Renal pelvis (tissue), 4 donors: ENCODE data around the gene UBQLN3. TPM values are rescaled to one million over a fixed set of nuclear protein-coding genes. Genes with fewer than 3 reads are reported as not detected.

Experiments used
- DNase-seq: peaks from one replicate; pipeline ENCODE4 v3.0.0-alpha.2; 2013
- polyA plus RNA-seq, 3 donors: library from polyadenylated mRNA; unstranded; fragments of 120-200 nt; gene quantifications; one replicate each; pipeline ENCODE4 v1.2.1, GENCODE V29; 2013; ENCODE audit not compliant: insufficient read length in 3 of 3

The UBQLN3 gene
- polyA plus RNA-seq, 3 donors = not detected

- DNase-seq = no peak
Observed at GRCh38 chr11:5507177-5507932, 2.4 kb downstream of the UBQLN3 start.

GRCh38 chr11:5505363-5506048, 4.3 kb downstream of the UBQLN3 start:
- no peak for DNase-seq

- peak; percentile 1 for DNase-seq
Observed at GRCh38 chr11:5504403-5504921, 5.3 kb downstream of the UBQLN3 start.

GRCh38 chr11:5500393-5500801, 9.4 kb downstream of the UBQLN3 start:
- no peak for DNase-seq

- no peak for DNase-seq
Observed at GRCh38 chr11:5499671-5500070, 10.1 kb downstream of the UBQLN3 start.

- DNase-seq = no peak
Observed at GRCh38 chr11:5489576-5490357, 20.0 kb downstream of the UBQLN3 start.

GRCh38 chr11:5488798-5489399, 20.9 kb downstream of the UBQLN3 start:
- DNase-seq = no peak

- DNase-seq = no peak
Observed at GRCh38 chr11:5488385-5488784, 21.4 kb downstream of the UBQLN3 start, which contains the start of gene OR52D1. Gene OR52D1 (plus strand): TSS chr11:5488685. CDS start chr11:5488707, 22 bp downstream.

- no peak for DNase-seq
Observed at GRCh38 chr11:5486421-5486820, 23.3 kb downstream of the UBQLN3 start.

- no peak for DNase-seq
Observed at GRCh38 chr11:5486003-5486402, 23.8 kb downstream of the UBQLN3 start.

- peak; percentile 8 for DNase-seq
Observed at GRCh38 chr11:5476186-5476819, 33.5 kb downstream of the UBQLN3 start.

- DNase-seq = no peak
Observed at GRCh38 chr11:5473921-5474320, 35.8 kb downstream of the UBQLN3 start.

- no peak for DNase-seq
Observed at GRCh38 chr11:5467527-5467926, 42.2 kb downstream of the UBQLN3 start.

GRCh38 chr11:5460983-5461621, 48.7 kb downstream of the UBQLN3 start:
- no peak for DNase-seq

Other genes starting within 250 kb of the UBQLN3 start
- gene HBE1, start 240.0 kb downstream of the UBQLN3 start, polyA plus RNA-seq = 10 to 100 TPM in 1 of 3 donors, 1 to 10 TPM in 2; 2.4 to 10.5 (median 7.1) TPM
- under 1 TPM; 0.09 to 0.24 (median 0.18) TPM for gene OR51B4, start 208.0 kb downstream of the UBQLN3 start, polyA plus RNA-seq
- gene OR51B2, start 185.7 kb downstream of the UBQLN3 start, polyA plus RNA-seq = not detected
- gene OR51B5, start 166.4 kb downstream of the UBQLN3 start, polyA plus RNA-seq = under 1 TPM; 0.32 to 0.59 (median 0.34) TPM
- gene OR51B6, start 158.4 kb downstream of the UBQLN3 start, polyA plus RNA-seq = not detected
- gene OR51M1, start 126.1 kb downstream of the UBQLN3 start, polyA plus RNA-seq = under 1 TPM in 2 of 3 donors, not detected in 1; 0.09 to 0.14 TPM
- gene OR51Q1, start 87.8 kb downstream of the UBQLN3 start, polyA plus RNA-seq = under 1 TPM in 1 of 3 donors, not detected in 2; 0.16 TPM
- not detected for gene OR51I1, start 68.4 kb downstream of the UBQLN3 start, polyA plus RNA-seq
- not detected for gene OR51I2, start 60.6 kb downstream of the UBQLN3 start, polyA plus RNA-seq
- not detected for gene OR52D1, start 21.3 kb downstream of the UBQLN3 start, polyA plus RNA-seq
- 1 to 10 TPM in 2 of 3 donors, under 1 TPM in 1; 0.51 to 1.2 (median 1.1) TPM for gene UBQLNL, start 6.7 kb upstream of the UBQLN3 start, polyA plus RNA-seq
- gene OR52H1, start 38.6 kb upstream of the UBQLN3 start, polyA plus RNA-seq = under 1 TPM in 1 of 3 donors, not detected in 2; 0.17 TPM
- not detected for gene OR52B6, start 70.9 kb upstream of the UBQLN3 start, polyA plus RNA-seq
- gene TRIM6, start 86.7 kb upstream of the UBQLN3 start, polyA plus RNA-seq = 10 to 100 TPM; 20.0 to 38.2 (median 27.1) TPM
- 1 to 10 TPM; 6.7 to 9.0 (median 7.9) TPM for gene TRIM34, start 115.0 kb upstream of the UBQLN3 start, polyA plus RNA-seq
- gene TRIM5, start 175.1 kb upstream of the UBQLN3 start, polyA plus RNA-seq = 10 to 100 TPM; 34.1 to 51.7 (median 43.5) TPM
- 10 to 100 TPM in 1 of 3 donors, 1 to 10 TPM in 2; 5.3 to 10.8 (median 7.7) TPM for gene TRIM22, start 179.8 kb upstream of the UBQLN3 start, polyA plus RNA-seq
- gene OR56B1, start 226.5 kb upstream of the UBQLN3 start, polyA plus RNA-seq = not detected
- not detected for gene OR52N4, start 244.3 kb upstream of the UBQLN3 start, polyA plus RNA-seq